Measurements from ENCODE around the gene ZFAND6. TPM values are rescaled to one million over a fixed set of nuclear protein-coding genes. Genes with fewer than 3 reads are reported as not detected.

Gene ZFAND6
- polyA plus RNA-seq, 3 donors = 41.6 to 106 (median 99.6) TPM

- Histone ChIP-seq H3K4me2 (replicated peaks; ENCODE audit: extremely low read depth, low read length, poor library complexity, severe bottlenecking) (no peak overlapping the region), H3K79me2 (ENCODE audit: insufficient read depth, low read length) (no peaks in the 10 kb centered on the region), H3K4me3 (replicated peaks in 1 of 3; ENCODE audit: low read depth in 2 of 3, low read length in 3 of 3) (no peak overlapping the region), H3K36me3 (replicated peaks in 1 of 2; ENCODE audit: control insufficient read depth in 1 of 2, insufficient read depth in 2 of 2, low read length in 2 of 2) (no peaks in the 10 kb centered on the region), H3K9ac (ENCODE audit: insufficient read depth, low read length, poor library complexity, severe bottlenecking) (no peak overlapping the region), H2AFZ (ENCODE audit: insufficient read depth, low read depth, low read length, poor library complexity, severe bottlenecking) (no peak overlapping the region), H4K20me1 (ENCODE audit: insufficient read depth, low read length) (no peaks in the 10 kb centered on the region), H3K9me3 (replicated peaks in 1 of 2; ENCODE audit: control insufficient read depth in 1 of 2, insufficient read depth in 1 of 2, low read length in 2 of 2) (no peaks in the 10 kb centered on the region), H3K27me3 (ENCODE audit: control insufficient read depth in 2 of 2, insufficient read depth in 2 of 2, low read length in 2 of 2) (no peaks in the 10 kb centered on the region), H3K4me1 (ENCODE audit: control insufficient read depth in 1 of 2, insufficient read depth in 2 of 2, low read length in 2 of 2) (no peaks in the 10 kb centered on the region), H3K27ac (ENCODE audit: low read depth in 1 of 2, low read length in 2 of 2) (no peak overlapping the region)
- H3K27ac Mint-ChIP-seq = no peak overlapping the region
- intact Hi-C loops (cut with micrococcal nuclease) = no loop called here
- peaks cover 0 to 4% (median 0%) of the 10 kb centered on the region in 7 donors for H3K9me3 Mint-ChIP-seq
- 61% methylated on average over 3 of the region's 3 CpGs for WGBS (ENCODE audit: insufficient coverage)
- DNase-seq = no peak
- TF ChIP-seq CTCF (IDR thresholded peaks at IDR 0.05) = no peak
- peaks cover 10% of the 10 kb centered on the region for H3K4me1 Mint-ChIP-seq
- no peaks in the 10 kb centered on the region for H3K27me3 Mint-ChIP-seq (ENCODE audit: low read depth in 3 of 3)
- no peak overlapping the region for H3K4me3 Mint-ChIP-seq
- H3K36me3 Mint-ChIP-seq = no peaks in the 10 kb centered on the region
These were observed 27.6 kb upstream of the ZFAND6 start for GRCh38 chr15:80031841-80032240.

- Mint-ChIP-seq H3K27me3 (ENCODE audit: low read depth in 3 of 3) (no peaks in the 10 kb centered on the region), H3K36me3 (no peaks in the 10 kb centered on the region), H3K27ac (no peak overlapping the region), H3K4me3 (no peak overlapping the region), H3K4me1 (peaks cover 9% of the 10 kb centered on the region), H3K9me3 (peaks cover 0 to 6% (median 0%) of the 10 kb centered on the region in 7 donors)
- Histone ChIP-seq H3K4me3 (replicated peaks in 1 of 3; ENCODE audit: low read depth in 2 of 3, low read length in 3 of 3) (no peak overlapping the region), H3K27me3 (ENCODE audit: control insufficient read depth in 2 of 2, insufficient read depth in 2 of 2, low read length in 2 of 2) (no peaks in the 10 kb centered on the region), H4K20me1 (ENCODE audit: insufficient read depth, low read length) (no peaks in the 10 kb centered on the region), H3K36me3 (replicated peaks in 1 of 2; ENCODE audit: control insufficient read depth in 1 of 2, insufficient read depth in 2 of 2, low read length in 2 of 2) (no peaks in the 10 kb centered on the region), H3K9ac (ENCODE audit: insufficient read depth, low read length, poor library complexity, severe bottlenecking) (no peak overlapping the region), H3K9me3 (replicated peaks in 1 of 2; ENCODE audit: control insufficient read depth in 1 of 2, insufficient read depth in 1 of 2, low read length in 2 of 2) (peaks cover 0 to 3% of the 10 kb centered on the region in 2 donors), H3K79me2 (ENCODE audit: insufficient read depth, low read length) (no peaks in the 10 kb centered on the region), H2AFZ (ENCODE audit: insufficient read depth, low read depth, low read length, poor library complexity, severe bottlenecking) (no peak overlapping the region), H3K4me1 (ENCODE audit: control insufficient read depth in 1 of 2, insufficient read depth in 2 of 2, low read length in 2 of 2) (no peaks in the 10 kb centered on the region), H3K27ac (ENCODE audit: low read depth in 1 of 2, low read length in 2 of 2) (no peak overlapping the region), H3K4me2 (replicated peaks; ENCODE audit: extremely low read depth, low read length, poor library complexity, severe bottlenecking) (no peak overlapping the region)
- DNase-seq = no peak
- 100% methylated on average over 1 of the region's 3 CpGs for WGBS (ENCODE audit: insufficient coverage)
- intact Hi-C loops (cut with micrococcal nuclease) = no loop called here
- no peak for TF ChIP-seq CTCF (IDR thresholded peaks at IDR 0.05)
These were observed 24.8 kb upstream of the ZFAND6 start for GRCh38 chr15:80034629-80035028.

Data from CD14-positive monocyte (primary cell).